Chondrocyte (in vitro differentiated cells): ENCODE measurements around the gene FRMPD1. TPM values are rescaled to one million over a fixed set of nuclear protein-coding genes. Genes with fewer than 3 reads are reported as not detected.

Source experiments
- DNase-seq: peaks from one replicate; pipeline ENCODE4 v3.0.0; 2021; ENCODE audit warnings: mixed read lengths, low spot score
- H3K27ac Mint-ChIP-seq: one replicate; pipeline ENCODE4 v1.8.0; 2021; ENCODE audit warnings: mild to moderate bottlenecking, moderate library complexity, mixed read lengths; ENCODE audit not compliant: unreplicated experiment
- H3K27me3 Mint-ChIP-seq: 2 replicates; pipeline ENCODE4 v1.8.0; 2021; ENCODE audit warnings: low read depth, mixed read lengths
- H3K36me3 Mint-ChIP-seq: 2 replicates; pipeline ENCODE4 v1.8.0; 2021; ENCODE audit warnings: low read depth, mixed read lengths
- H3K4me1 Mint-ChIP-seq: 2 replicates; pipeline ENCODE4 v1.8.0; 2021; ENCODE audit warnings: low read depth, mild to moderate bottlenecking, mixed read lengths
- H3K4me3 Mint-ChIP-seq: one replicate; pipeline ENCODE4 v1.8.0; 2021; ENCODE audit warnings: mild to moderate bottlenecking, moderate library complexity, mixed read lengths; ENCODE audit not compliant: unreplicated experiment
- H3K9me3 Mint-ChIP-seq: 2 replicates; pipeline ENCODE4 v1.8.0; 2021; ENCODE audit warnings: low read depth, mixed read lengths
- total RNA-seq: library from RNA; stranded (reverse); gene quantifications from 3 replicates; pipeline ENCODE4 v1.2.1, GENCODE V29; 2021
- TF ChIP-seq, protein P1 (sequence below): fragments of 200-600 bp; sonication (generic); IDR thresholded peaks from 2 replicates; pipeline ENCODE4 v1.5.0; 2021; ENCODE audit warnings: antibody characterized with exemption, mild to moderate bottlenecking, moderate library complexity

Gene FRMPD1
- total RNA-seq, 1 donor from 2014 or later: not detected

DNA sequence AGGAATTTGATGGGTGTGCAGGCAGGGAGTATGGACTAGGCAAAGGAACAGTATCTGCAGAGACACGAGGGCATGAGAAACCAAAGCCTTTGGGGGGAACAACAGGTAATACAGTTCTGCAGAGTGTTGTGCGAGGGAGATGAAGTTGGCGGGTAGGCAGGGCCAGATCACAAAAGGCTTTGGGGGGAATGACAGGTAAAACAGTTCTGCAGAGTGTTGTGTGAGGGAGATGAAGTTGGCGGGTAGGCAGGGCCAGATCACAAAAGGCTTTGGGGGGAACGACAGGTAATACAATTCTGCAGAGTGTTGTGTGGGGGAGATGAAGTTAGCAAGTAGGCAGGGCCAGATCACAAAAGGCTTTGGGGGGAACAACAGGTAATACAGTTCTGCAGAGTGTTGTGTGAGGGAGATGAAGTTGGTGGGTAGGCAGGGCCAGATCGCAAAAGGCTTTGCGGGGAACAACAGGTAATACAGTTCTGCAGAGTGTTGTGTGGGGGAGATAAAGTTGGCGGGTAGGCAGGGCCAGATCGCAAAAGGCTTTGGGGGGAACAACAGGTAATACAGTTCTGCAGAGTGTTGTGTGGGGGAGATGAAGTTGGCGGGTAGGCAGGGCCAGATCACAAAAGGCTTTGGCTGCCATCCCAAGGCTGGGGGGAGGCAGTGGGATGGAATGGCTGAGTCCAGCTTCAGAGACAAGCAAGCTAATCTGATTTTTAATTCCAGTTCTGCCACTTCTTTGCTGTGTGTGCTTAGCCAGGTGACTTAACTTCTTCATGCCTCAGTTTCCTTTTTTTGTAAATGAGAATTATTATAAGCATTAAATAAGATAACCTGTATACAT, 33.0 kb downstream of the FRMPD1 start:
- Mint-ChIP-seq H3K27me3 (peaks cover 67% of the 10 kb centered on the region), H3K4me1 (no peaks in the 10 kb centered on the region), H3K36me3 (no peaks in the 10 kb centered on the region), H3K4me3 (no peak overlapping the region), H3K27ac (no peak overlapping the region), H3K9me3 (no peaks in the 10 kb centered on the region)
- TF ChIP-seq, protein P1, sequence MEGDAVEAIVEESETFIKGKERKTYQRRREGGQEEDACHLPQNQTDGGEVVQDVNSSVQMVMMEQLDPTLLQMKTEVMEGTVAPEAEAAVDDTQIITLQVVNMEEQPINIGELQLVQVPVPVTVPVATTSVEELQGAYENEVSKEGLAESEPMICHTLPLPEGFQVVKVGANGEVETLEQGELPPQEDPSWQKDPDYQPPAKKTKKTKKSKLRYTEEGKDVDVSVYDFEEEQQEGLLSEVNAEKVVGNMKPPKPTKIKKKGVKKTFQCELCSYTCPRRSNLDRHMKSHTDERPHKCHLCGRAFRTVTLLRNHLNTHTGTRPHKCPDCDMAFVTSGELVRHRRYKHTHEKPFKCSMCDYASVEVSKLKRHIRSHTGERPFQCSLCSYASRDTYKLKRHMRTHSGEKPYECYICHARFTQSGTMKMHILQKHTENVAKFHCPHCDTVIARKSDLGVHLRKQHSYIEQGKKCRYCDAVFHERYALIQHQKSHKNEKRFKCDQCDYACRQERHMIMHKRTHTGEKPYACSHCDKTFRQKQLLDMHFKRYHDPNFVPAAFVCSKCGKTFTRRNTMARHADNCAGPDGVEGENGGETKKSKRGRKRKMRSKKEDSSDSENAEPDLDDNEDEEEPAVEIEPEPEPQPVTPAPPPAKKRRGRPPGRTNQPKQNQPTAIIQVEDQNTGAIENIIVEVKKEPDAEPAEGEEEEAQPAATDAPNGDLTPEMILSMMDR: no peak
- DNase-seq: no peak

DNA sequence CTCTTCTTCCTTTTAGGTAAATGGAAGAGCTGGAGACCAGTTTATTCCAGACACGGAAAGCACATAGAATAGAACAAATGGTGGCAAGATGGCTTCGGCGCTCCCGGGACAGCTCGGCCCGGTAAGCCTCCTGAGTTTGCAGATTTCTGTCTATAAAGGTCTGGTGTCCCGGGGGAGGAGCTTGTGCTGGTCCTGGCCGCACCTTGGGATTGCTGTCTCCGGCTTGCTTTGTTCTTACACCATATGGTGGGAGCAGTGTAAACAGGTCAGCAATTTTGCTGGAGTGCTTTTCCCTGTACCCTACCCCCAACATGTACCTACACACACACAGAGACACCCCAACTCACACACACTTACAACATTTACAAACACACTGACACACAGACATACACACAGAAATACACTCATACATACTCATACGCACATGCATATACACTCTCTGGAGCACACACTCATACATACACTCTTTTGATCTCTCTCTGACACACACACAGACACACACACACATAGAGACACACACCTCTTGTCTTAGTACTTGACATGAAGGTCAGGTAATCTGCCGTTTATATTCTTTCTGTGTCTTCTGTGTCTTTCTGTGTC, 42.0 kb downstream of the FRMPD1 start:
- Mint-ChIP-seq H3K36me3 (peaks cover 2% of the 10 kb centered on the region), H3K9me3 (peaks cover 3% of the 10 kb centered on the region), H3K4me1 (no peaks in the 10 kb centered on the region), H3K27ac (no peak overlapping the region), H3K4me3 (no peak overlapping the region), H3K27me3 (peaks cover 59% of the 10 kb centered on the region)
- TF ChIP-seq, protein P1: no peak
- DNase-seq: no peak

DNA sequence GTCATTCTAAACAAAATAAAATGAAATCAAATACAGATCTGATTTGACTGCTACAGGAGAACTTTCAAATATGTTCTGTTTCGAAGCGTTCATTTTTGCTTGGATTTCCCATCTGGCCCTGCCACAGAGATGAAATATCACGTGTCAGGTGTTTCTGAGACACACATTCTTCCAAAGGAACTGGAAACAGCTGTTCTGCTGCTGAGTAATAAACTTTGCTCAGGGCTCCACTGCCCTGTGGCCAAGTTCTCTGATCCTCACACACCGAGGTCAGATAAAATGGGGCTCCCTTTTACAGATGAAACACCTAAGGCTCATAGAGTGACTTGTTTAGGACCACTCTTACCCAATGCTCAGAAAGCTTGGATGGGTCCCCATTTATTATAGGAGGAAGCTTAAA, 42.5 kb downstream of the FRMPD1 start:
- TF ChIP-seq, protein P1: no peak
- Mint-ChIP-seq H3K4me1 (no peaks in the 10 kb centered on the region), H3K36me3 (peaks cover 2% of the 10 kb centered on the region), H3K27ac (no peak overlapping the region), H3K4me3 (no peak overlapping the region), H3K9me3 (peaks cover 3% of the 10 kb centered on the region), H3K27me3 (peaks cover 59% of the 10 kb centered on the region)
- DNase-seq: no peak

DNA sequence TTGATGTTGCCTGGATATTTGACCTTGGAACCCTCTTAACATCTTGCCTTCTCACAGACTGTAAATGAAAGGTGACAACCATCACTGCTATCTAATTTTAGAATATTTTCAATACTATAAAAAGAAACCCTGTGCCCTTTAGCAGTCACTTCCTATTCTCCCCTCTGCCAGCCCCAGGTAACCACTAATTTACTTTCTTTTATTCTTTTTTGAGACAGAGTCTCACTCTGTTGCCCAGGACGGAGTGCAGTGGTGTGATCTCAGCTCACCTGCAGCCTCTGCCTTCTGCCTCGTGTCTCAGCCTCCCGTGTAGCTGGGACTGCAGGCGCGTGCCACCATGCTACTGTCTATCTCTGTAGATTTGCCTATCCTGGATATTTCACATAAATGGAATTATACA, 43.6 kb downstream of the FRMPD1 start:
- Mint-ChIP-seq H3K9me3 (peaks cover 3% of the 10 kb centered on the region), H3K27ac (no peak overlapping the region), H3K27me3 (peaks cover 56% of the 10 kb centered on the region), H3K4me1 (no peaks in the 10 kb centered on the region), H3K36me3 (peaks cover 2% of the 10 kb centered on the region), H3K4me3 (no peak overlapping the region)
- TF ChIP-seq, protein P1: no peak
- DNase-seq: no peak

DNA sequence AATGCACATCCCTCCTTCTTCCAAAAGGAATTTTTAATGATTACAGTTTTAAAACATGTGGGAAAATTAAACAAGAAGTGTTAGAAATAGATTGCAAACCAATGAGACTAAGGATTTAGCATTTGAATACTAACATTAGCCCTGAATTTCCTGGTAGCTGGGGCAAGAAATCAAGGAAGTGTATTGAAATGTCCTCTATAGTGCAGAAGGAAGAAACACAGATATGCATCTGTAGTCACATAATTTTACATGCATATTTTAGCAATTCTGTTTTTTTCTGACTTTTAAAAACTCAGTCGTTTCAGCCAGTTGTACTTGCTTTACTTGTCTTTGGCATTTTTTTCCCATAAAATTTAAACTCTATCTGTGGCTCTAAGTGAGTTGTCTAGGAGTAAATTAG, 45.8 kb downstream of the FRMPD1 start:
- Mint-ChIP-seq H3K27ac (no peak overlapping the region), H3K4me3 (no peak overlapping the region), H3K4me1 (no peaks in the 10 kb centered on the region), H3K36me3 (no peaks in the 10 kb centered on the region), H3K9me3 (peaks cover 3% of the 10 kb centered on the region), H3K27me3 (peaks cover 52% of the 10 kb centered on the region)
- TF ChIP-seq, protein P1: no peak
- DNase-seq: no peak
